NOMO-1 treated with DMSO at 0.1 percent for 48 hours (cell line): Measurements from ENCODE around the gene TEX29.

Source experiments
- DNase-seq: peaks from one replicate; lab custom pipeline; 2025; ENCODE audit not compliant: unreplicated experiment; lab: John Stamatoyannopoulos, UW

The TEX29 gene

GRCh38 chr13:111390522-111391270, 70.3 kb downstream of the TEX29 start:
- no peak for DNase-seq

- DNase-seq, result no peak
These were observed 72.0 kb downstream of the TEX29 start for GRCh38 chr13:111392486-111392885.

GRCh38 chr13:111393221-111393790, 72.9 kb downstream of the TEX29 start:
- DNase-seq, result no peak
